Left ventricle myocardium inferior (tissue), 1 donor: ENCODE data around the gene CRTC1. TPM values are rescaled to one million over a fixed set of nuclear protein-coding genes. Genes with fewer than 3 reads are reported as not detected.

Source experiments
- DNase-seq: peaks from one replicate; pipeline ENCODE4 v3.0.0-alpha.2; 2020
- H3K27ac ChIP-seq: fragments of 200-600 bp; replicated peaks from 2 replicates; pipeline ENCODE4 v1.8.0; 2021
- H3K27me3 ChIP-seq: fragments of 200-600 bp; 2 replicates; pipeline ENCODE4 v1.8.0; 2021; ENCODE audit warnings: low read depth
- H3K36me3 ChIP-seq: fragments of 200-600 bp; 2 replicates; pipeline ENCODE4 v1.8.0; 2021
- H3K4me1 ChIP-seq: fragments of 200-600 bp; 2 replicates; pipeline ENCODE4 v1.8.0; 2021
- H3K4me3 ChIP-seq: fragments of 200-600 bp; 2 replicates; pipeline ENCODE4 v1.8.0; 2021; ENCODE audit warnings: mild to moderate bottlenecking, moderate library complexity
- H3K9me3 ChIP-seq: fragments of 200-600 bp; replicated peaks from 2 replicates; pipeline ENCODE4 v1.8.0; 2021
- CTCF ChIP-seq: fragments of 200-600 bp; IDR thresholded peaks from 2 replicates; pipeline ENCODE4 v1.8.0; 2021; ENCODE audit warnings: antibody characterized with exemption, mild to moderate bottlenecking, borderline replicate concordance
- intact Hi-C: fragments of 100-400 bp; cut with micrococcal nuclease; formaldehyde crosslinking; loops from one replicate; pipeline ENCODE4 v1.11.0; 2022
- total RNA-seq: library from RNA; stranded (reverse); fragmentation: NEBNext Ultra II Directional; extraction: Animal tissue kit (Norgen Biotek cat#: 25700); gene quantifications from one replicate; pipeline ENCODE4 v1.2.1, GENCODE V29; 2021
- donor health status: DM: no; HTN: yes; CAD: no; lungs with severe emphysema.

Gene CRTC1
- total RNA-seq, 1 donor from 2014 or later, result 9.7 TPM

DNA sequence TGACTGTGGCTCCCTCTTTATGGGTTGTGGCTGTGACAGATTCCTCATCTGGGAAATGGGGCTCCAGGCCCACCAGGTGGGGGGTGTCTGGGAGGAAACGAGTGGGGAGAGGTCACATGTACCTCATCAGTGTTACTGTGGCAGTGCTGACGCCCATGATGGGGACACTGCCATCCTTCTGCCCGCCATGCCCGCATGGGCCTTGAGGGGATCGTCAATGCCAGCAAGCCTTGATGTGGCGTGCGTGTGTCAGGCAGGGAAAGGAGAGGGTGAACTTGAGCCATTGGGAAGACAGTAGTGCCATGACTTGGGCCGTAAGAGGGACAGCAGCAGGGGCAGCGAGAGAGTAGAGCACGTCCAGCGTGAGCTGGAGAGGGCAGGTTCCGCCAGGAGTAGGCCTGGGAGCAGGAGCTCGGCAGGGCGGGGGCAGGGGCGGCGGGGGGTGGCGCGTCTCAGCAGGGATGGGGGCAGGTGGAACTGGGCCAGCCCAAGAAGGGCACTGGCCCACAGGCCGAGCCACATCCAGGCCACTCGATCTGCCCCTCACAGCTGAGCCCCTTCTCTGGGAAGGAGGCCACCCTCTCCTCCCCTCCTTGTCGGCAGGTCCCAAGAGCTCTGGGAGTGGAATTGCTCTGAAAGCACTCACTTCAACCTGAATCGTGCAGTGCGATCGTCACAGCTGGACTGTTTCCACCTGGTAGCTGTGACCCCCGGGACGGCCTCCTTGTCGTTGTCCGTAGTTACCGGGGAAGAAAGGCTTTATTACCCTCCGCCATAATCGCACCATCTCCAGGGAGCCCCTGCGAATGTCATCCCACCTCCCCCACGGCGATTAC, 36.7 kb upstream of the CRTC1 start:
- no peak for TF ChIP-seq CTCF
- no peaks in the 10 kb centered on the region for H3K27me3 ChIP-seq
- H3K9me3 ChIP-seq, result no peaks in the 10 kb centered on the region
- DNase-seq, result no peak
- H3K27ac ChIP-seq, result no peak overlapping the region
- peaks cover 56% of the 10 kb centered on the region for H3K4me1 ChIP-seq
- intact Hi-C loops, result no loop called here
- H3K4me3 ChIP-seq, result no peak overlapping the region
- no peaks in the 10 kb centered on the region for H3K36me3 ChIP-seq

- no peak for TF ChIP-seq CTCF
- Histone ChIP-seq H3K4me3 (no peak overlapping the region), H3K27ac (peak overlapping the region; percentile 92), H3K4me1 (peaks cover 63% of the 10 kb centered on the region), H3K27me3 (no peaks in the 10 kb centered on the region), H3K9me3 (no peaks in the 10 kb centered on the region), H3K36me3 (no peaks in the 10 kb centered on the region)
- no peak for DNase-seq
- intact Hi-C loops, result no loop called here
Observed at GRCh38 chr19:18647371-18647767, 36.1 kb upstream of the CRTC1 start.

- no peaks in the 10 kb centered on the region for H3K27me3 ChIP-seq
- intact Hi-C loops, result no loop called here
- H3K4me1 ChIP-seq, result peaks cover 63% of the 10 kb centered on the region
- no peak overlapping the region for H3K4me3 ChIP-seq
- DNase-seq, result no peak
- no peak for TF ChIP-seq CTCF
- H3K9me3 ChIP-seq, result no peaks in the 10 kb centered on the region
- peak overlapping the region; percentile 92 for H3K27ac ChIP-seq
- no peaks in the 10 kb centered on the region for H3K36me3 ChIP-seq
Observed at GRCh38 chr19:18647807-18648206, 35.7 kb upstream of the CRTC1 start.

- no peaks in the 10 kb centered on the region for H3K9me3 ChIP-seq
- no peak for TF ChIP-seq CTCF
- intact Hi-C loops, result no loop called here
- no peaks in the 10 kb centered on the region for H3K27me3 ChIP-seq
- peak overlapping the region; percentile 52 for H3K4me3 ChIP-seq
- DNase-seq, result no peak
- peak overlapping the region; percentile 92 for H3K27ac ChIP-seq
- peaks cover 63% of the 10 kb centered on the region for H3K4me1 ChIP-seq
- H3K36me3 ChIP-seq, result no peaks in the 10 kb centered on the region
Observed at GRCh38 chr19:18648973-18649315, 34.5 kb upstream of the CRTC1 start.

GRCh38 chr19:18649371-18650020, 34.0 kb upstream of the CRTC1 start:
- H3K4me1 ChIP-seq, result peaks cover 61% of the 10 kb centered on the region
- TF ChIP-seq CTCF, result no peak
- no peaks in the 10 kb centered on the region for H3K27me3 ChIP-seq
- peak; percentile 86 for DNase-seq
- H3K9me3 ChIP-seq, result no peaks in the 10 kb centered on the region
- intact Hi-C loops, result no loop called here
- peak overlapping the region; percentile 92 for H3K27ac ChIP-seq
- H3K36me3 ChIP-seq, result no peaks in the 10 kb centered on the region
- peak overlapping the region; percentile 52 for H3K4me3 ChIP-seq
